Mesenchymal stem cell (in vitro differentiated cells and primary cell): ENCODE results near the gene TNFRSF8.

ENCODE experiments used
- DNase-seq: peaks from one replicate; pipeline ENCODE4 v3.0.0-alpha.2; 2013
- H2AFZ ChIP-seq: one replicate; pipeline ENCODE4 v1.6.1; 2013; ENCODE audit warnings: low read depth, mild to moderate bottlenecking, control low read depth, inconsistent platforms, low read length, moderate library complexity
- H2AK5ac ChIP-seq: 2 replicates; pipeline ENCODE4 v1.6.1; 2013; ENCODE audit warnings: low read length, moderate library complexity, mild to moderate bottlenecking, inconsistent platforms; ENCODE audit not compliant: severe bottlenecking
- H2BK120ac ChIP-seq: one replicate; pipeline ENCODE4 v1.6.1; 2013; ENCODE audit warnings: low read depth, mild to moderate bottlenecking, inconsistent platforms, low read length, moderate library complexity
- H2BK12ac ChIP-seq, 2 experiments: one replicate each; pipeline ENCODE4 v1.6.1; 2013; ENCODE audit warnings: inconsistent platforms in 2 of 2, low read length in 2 of 2, mild to moderate bottlenecking in 2 of 2, moderate library complexity in 2 of 2, control low read depth in 1 of 2
- H2BK15ac ChIP-seq: one replicate; pipeline ENCODE4 v1.6.1; 2013; ENCODE audit warnings: mild to moderate bottlenecking, low read depth, inconsistent platforms; ENCODE audit not compliant: poor library complexity, severe bottlenecking
- H2BK5ac ChIP-seq: 2 replicates; pipeline ENCODE4 v1.6.1; 2013; ENCODE audit warnings: low read depth, mild to moderate bottlenecking, low read length, control low read depth, inconsistent platforms; ENCODE audit not compliant: poor library complexity, severe bottlenecking
- H3K14ac ChIP-seq, 2 experiments: one replicate each; pipeline ENCODE4 v1.6.1; 2013; ENCODE audit warnings: inconsistent platforms in 2 of 2, low read length in 2 of 2, control low read depth in 1 of 2, mild to moderate bottlenecking in 1 of 2, moderate library complexity in 1 of 2
- H3K18ac ChIP-seq, 2 experiments: one replicate each; pipeline ENCODE4 v1.6.1; 2013; ENCODE audit warnings: inconsistent platforms in 2 of 2, low read length in 2 of 2, control low read depth in 1 of 2, low read depth in 1 of 2, mild to moderate bottlenecking in 1 of 2
- H3K23ac ChIP-seq, 2 experiments: one replicate each; pipeline ENCODE4 v1.6.1; 2013; ENCODE audit warnings: inconsistent platforms in 2 of 2, low read length in 2 of 2, mild to moderate bottlenecking in 2 of 2, moderate library complexity in 2 of 2, control low read depth in 1 of 2
- H3K27ac ChIP-seq: 2 replicates; pipeline ENCODE4 v1.5.1; 2013; ENCODE audit warnings: mild to moderate bottlenecking, moderate library complexity, low read length, control low read depth, inconsistent platforms; ENCODE audit not compliant: poor library complexity, severe bottlenecking
- H3K27me3 ChIP-seq, 2 experiments: 2 replicates each; pipeline versions ENCODE4 v1.6.1 to v1.7.0; 2013; ENCODE audit warnings: low read length in 2 of 2, mild to moderate bottlenecking in 2 of 2, moderate library complexity in 2 of 2, control low read depth in 1 of 2, inconsistent platforms in 1 of 2; ENCODE audit not compliant: control insufficient read depth in 1 of 2, insufficient read depth in 1 of 2
- H3K36me3 ChIP-seq, 2 experiments: 2 replicates each; pipeline versions ENCODE4 v1.6.1 to v1.7.0; 2013; ENCODE audit warnings: low read length in 2 of 2, control low read depth in 1 of 2, inconsistent platforms in 1 of 2, low read depth in 1 of 2, mild to moderate bottlenecking in 1 of 2; ENCODE audit not compliant: insufficient read depth in 2 of 2, control insufficient read depth in 1 of 2
- H3K4ac ChIP-seq, 2 experiments: one replicate each; pipeline ENCODE4 v1.6.1; 2013; ENCODE audit warnings: inconsistent platforms in 2 of 2, low read length in 2 of 2, mild to moderate bottlenecking in 2 of 2, moderate library complexity in 2 of 2, control low read depth in 1 of 2, low read depth in 1 of 2
- H3K4me1 ChIP-seq: 2 replicates; pipeline ENCODE4 v1.6.1; 2013; ENCODE audit warnings: low read depth, low read length, control low read depth; ENCODE audit not compliant: control insufficient read depth, insufficient read depth
- H3K4me2 ChIP-seq: 2 replicates; pipeline ENCODE4 v1.6.1; 2013; ENCODE audit warnings: low read length, mild to moderate bottlenecking, inconsistent platforms; ENCODE audit not compliant: poor library complexity, severe bottlenecking
- H3K4me3 ChIP-seq, 2 experiments: 2 replicates each; pipeline versions ENCODE4 v1.5.1 to v1.7.0; 2013; ENCODE audit warnings: low read length in 2 of 2, mild to moderate bottlenecking in 2 of 2, control low read depth in 1 of 2, low read depth in 1 of 2; ENCODE audit not compliant: insufficient read depth in 1 of 2
- H3K79me1 ChIP-seq: replicated peaks from 2 replicates; pipeline ENCODE4 v1.6.1; 2013; ENCODE audit warnings: mild to moderate bottlenecking, control low read depth, low read length, inconsistent platforms; ENCODE audit not compliant: poor library complexity, severe bottlenecking
- H3K9ac ChIP-seq: 2 replicates; pipeline ENCODE4 v1.7.0; 2013; ENCODE audit warnings: mild to moderate bottlenecking, low read length, moderate library complexity
- H3K9me3 ChIP-seq: 2 replicates; pipeline ENCODE4 v1.7.0; 2013; ENCODE audit warnings: mild to moderate bottlenecking, low read length; ENCODE audit not compliant: control insufficient read depth
- H4K8ac ChIP-seq: one replicate; pipeline ENCODE4 v1.6.1; 2013; ENCODE audit warnings: inconsistent platforms, mild to moderate bottlenecking, low read length, moderate library complexity
- H4K91ac ChIP-seq: one replicate; pipeline ENCODE4 v1.6.1; 2013; ENCODE audit warnings: mild to moderate bottlenecking, low read length, inconsistent platforms
- WGBS: methylation state at CpG from one replicate; pipeline ENCODE4 v1.1.7; 2013; ENCODE audit warnings: mixed read lengths; 5-methylcytosine and 5-hydroxymethylcytosine counted together

Gene TNFRSF8

DNA sequence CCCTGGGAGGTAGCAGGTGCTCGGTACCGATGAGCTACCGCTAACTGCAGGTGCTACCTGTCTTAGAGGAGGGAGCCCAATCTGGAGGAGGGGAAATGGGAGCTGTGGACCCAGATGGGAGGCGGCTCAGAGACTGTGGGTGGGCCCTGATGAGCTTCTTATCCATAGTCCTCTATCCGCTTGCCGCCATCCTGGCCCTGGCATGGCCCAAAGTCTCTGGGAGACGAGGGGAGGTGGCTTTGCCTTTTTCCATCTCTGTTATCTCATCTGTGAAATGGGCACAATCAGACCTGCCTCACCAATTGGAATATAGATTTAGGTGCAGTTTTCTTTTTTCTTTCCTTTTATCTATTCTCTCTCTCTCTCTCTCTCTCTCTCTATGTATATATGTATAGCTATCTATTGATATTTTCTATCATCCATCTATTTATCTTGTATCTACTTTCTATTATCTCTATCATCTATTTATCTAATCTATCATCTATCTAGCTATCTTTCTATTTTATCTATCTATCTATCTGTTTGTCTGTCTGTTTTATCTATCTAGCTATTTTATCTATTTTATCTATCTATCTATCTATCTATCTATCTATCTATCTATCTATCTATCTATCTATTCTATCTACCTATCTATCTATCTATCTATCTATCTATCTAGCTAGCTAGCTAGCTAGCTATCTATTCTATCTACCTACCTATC is 120.1 kb downstream of the TNFRSF8 start:
- Histone ChIP-seq H3K36me3 (peaks cover 0 to 5% of the 10 kb centered on the region in 2 experiments), H3K9me3 (no peaks in the 10 kb centered on the region), H2AK5ac (no peak overlapping the region), H2BK15ac (no peak overlapping the region), H3K14ac (no peak overlapping the region), H4K8ac (no peak overlapping the region), H3K4ac (peak overlapping the region; percentile 19 to 42), H3K23ac (no peak overlapping the region), H3K79me1 (no peaks in the 10 kb centered on the region), H3K27ac (no peak overlapping the region), H2BK12ac (peak overlapping the region; percentile 69 to 86), H3K27me3 (no peaks in the 10 kb centered on the region), H3K9ac (peak overlapping the region; percentile 87), H2BK120ac (no peak overlapping the region), H3K4me3 (no peak overlapping the region), H3K4me2 (no peak overlapping the region), H2BK5ac (no peak overlapping the region), H3K18ac (peak overlapping the region in 1 of 2 experiments; percentile 90), H2AFZ (no peak overlapping the region), H4K91ac (peak overlapping the region; percentile 96), H3K4me1 (peaks cover 37% of the 10 kb centered on the region)
- WGBS = 86% methylated on average over 7 of the region's 7 CpGs
- DNase-seq = no peak

DNA sequence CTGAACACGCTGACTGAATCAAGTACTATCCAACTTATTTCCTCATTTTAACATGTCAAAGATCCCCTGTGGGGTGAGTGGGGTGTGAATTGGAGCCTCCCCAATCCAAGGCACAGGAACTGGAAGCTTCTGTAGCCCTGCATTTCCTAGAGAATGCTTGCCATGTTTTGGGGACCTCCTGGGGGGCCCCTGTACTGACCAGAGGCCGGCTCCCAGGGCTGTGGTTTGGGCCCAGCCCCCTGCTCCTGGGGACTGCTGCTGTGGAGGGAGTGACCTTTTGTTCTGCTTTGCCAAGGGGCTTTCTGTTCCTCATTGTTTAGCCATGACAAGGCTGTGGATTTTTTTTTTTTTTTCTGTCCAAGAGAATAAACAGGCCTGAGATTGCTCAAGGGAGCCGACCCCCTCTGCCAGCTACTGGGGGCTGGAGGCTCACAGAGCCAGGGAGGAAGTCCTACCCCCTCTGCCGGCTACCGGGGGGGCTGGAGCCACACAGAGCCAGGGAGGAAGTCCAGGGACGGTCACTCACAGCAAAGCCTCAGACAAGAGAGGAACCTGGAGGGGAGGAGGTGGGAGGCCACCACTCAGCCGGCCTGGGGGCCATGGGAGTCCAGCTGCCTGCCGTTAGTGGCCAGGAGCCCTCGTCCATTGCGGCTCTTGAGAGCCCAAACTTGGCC is 121.0 kb downstream of the TNFRSF8 start:
- WGBS = 2% methylated on average over 9 of the region's 10 CpGs
- Histone ChIP-seq H2AFZ (no peak overlapping the region), H2BK120ac (peak overlapping the region; percentile 99), H2BK5ac (peak overlapping the region; percentile 53), H3K4me1 (peaks cover 31% of the 10 kb centered on the region), H3K9ac (peak overlapping the region; percentile 87), H4K8ac (peak overlapping the region; percentile 100), H2BK12ac (peak overlapping the region; percentile 99), H3K18ac (peak overlapping the region; percentile 98 to 99), H3K36me3 (peaks cover 0 to 10% of the 10 kb centered on the region in 2 experiments), H2AK5ac (peak overlapping the region; percentile 36), H3K4me3 (peak overlapping the region in 1 of 2 experiments; percentile 55), H4K91ac (peak overlapping the region; percentile 100), H3K4me2 (peak overlapping the region; percentile 31), H3K4ac (peak overlapping the region; percentile 96 to 100), H3K27me3 (no peaks in the 10 kb centered on the region), H3K14ac (peak overlapping the region in 1 of 2 experiments; percentile 94), H2BK15ac (peak overlapping the region; percentile 99), H3K27ac (peak overlapping the region; percentile 71), H3K79me1 (no peaks in the 10 kb centered on the region), H3K9me3 (no peaks in the 10 kb centered on the region), H3K23ac (no peak overlapping the region)
- DNase-seq = peak; percentile 97

- Histone ChIP-seq H2BK15ac (peak overlapping the region; percentile 99), H3K9me3 (no peaks in the 10 kb centered on the region), H2BK12ac (peak overlapping the region; percentile 99), H3K4ac (peak overlapping the region; percentile 96 to 100), H2BK5ac (no peak overlapping the region), H3K14ac (peak overlapping the region; percentile 0 to 96), H4K91ac (peak overlapping the region; percentile 100), H3K18ac (peak overlapping the region; percentile 98 to 99), H3K27me3 (no peaks in the 10 kb centered on the region), H3K9ac (peak overlapping the region; percentile 87), H3K4me3 (peak overlapping the region; percentile 4 to 55), H3K36me3 (peaks cover 0 to 14% of the 10 kb centered on the region in 2 experiments), H3K23ac (peak overlapping the region in 1 of 2 experiments; percentile 20), H3K4me1 (peaks cover 29% of the 10 kb centered on the region), H3K79me1 (no peaks in the 10 kb centered on the region), H2AFZ (no peak overlapping the region), H3K4me2 (no peak overlapping the region), H3K27ac (no peak overlapping the region), H2BK120ac (peak overlapping the region; percentile 99), H4K8ac (peak overlapping the region; percentile 100), H2AK5ac (peak overlapping the region; percentile 76)
- WGBS = 77% methylated on average over 16 of the region's 19 CpGs
- peak; percentile 34 for DNase-seq
Observed at GRCh38 chr1:12185036-12185917, 122.2 kb downstream of the TNFRSF8 start.
